ENCODE results near the gene RNF103. TPM values are rescaled to one million over a fixed set of nuclear protein-coding genes. Genes with fewer than 3 reads are reported as not detected.

Gene RNF103
- total RNA-seq, 1 experiment from 2014 or later = 12.4 TPM

DNA sequence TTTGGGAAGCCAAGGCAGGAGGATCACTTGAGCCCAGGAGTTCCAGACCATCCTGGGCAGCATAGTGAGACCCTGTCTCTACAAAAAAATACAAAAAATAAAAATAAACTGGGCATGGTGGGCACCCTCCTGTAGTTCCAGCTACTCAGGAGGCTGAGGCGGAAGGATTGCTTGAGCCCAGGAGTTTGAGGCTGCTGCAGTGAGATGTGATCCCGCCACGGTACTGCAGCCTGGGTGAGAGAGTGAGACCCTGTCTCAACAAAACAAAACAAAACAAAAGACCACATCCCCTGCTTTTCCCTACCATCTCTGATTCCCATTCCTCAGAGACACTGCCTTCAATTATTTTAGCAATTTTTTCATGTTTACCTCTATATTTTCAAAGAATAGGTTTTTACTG lies 3.9 kb upstream of the RNF103 start:
- no TSS peak for BruUV-seq (replicated peaks)
- intact Hi-C loops (cut with micrococcal nuclease) = loop anchor here (10.0 kb wide), 1 partner anchor 403 kb away; no protein-coding TSS in a partner anchor
- POLR2A ChIA-PET = no interaction called here
- no peak for DNase-seq (ENCODE audit: unreplicated experiment)
- no peak overlapping the region for H3K27ac Mint-ChIP-seq (ENCODE audit: low read depth, unreplicated experiment)
- TF ChIP-seq, protein P1, sequence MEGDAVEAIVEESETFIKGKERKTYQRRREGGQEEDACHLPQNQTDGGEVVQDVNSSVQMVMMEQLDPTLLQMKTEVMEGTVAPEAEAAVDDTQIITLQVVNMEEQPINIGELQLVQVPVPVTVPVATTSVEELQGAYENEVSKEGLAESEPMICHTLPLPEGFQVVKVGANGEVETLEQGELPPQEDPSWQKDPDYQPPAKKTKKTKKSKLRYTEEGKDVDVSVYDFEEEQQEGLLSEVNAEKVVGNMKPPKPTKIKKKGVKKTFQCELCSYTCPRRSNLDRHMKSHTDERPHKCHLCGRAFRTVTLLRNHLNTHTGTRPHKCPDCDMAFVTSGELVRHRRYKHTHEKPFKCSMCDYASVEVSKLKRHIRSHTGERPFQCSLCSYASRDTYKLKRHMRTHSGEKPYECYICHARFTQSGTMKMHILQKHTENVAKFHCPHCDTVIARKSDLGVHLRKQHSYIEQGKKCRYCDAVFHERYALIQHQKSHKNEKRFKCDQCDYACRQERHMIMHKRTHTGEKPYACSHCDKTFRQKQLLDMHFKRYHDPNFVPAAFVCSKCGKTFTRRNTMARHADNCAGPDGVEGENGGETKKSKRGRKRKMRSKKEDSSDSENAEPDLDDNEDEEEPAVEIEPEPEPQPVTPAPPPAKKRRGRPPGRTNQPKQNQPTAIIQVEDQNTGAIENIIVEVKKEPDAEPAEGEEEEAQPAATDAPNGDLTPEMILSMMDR (IDR thresholded peaks at IDR 0.05; ENCODE audit: unreplicated experiment) = no peak
- H3K4me1 Mint-ChIP-seq (ENCODE audit: insufficient read depth, unreplicated experiment) = no peaks in the 10 kb centered on the region
- CTCF ChIA-PET = interaction anchor here (0.8 to 0.9 kb wide), 2 partner anchors 137 to 407 kb away, joined by 3 read pairs; no protein-coding TSS in a partner anchor
- no peaks in the 10 kb centered on the region for H3K9me3 Mint-ChIP-seq (ENCODE audit: unreplicated experiment)
- H3K36me3 Mint-ChIP-seq (ENCODE audit: insufficient read depth, unreplicated experiment) = peaks cover 6% of the 10 kb centered on the region
- H3K4me3 Mint-ChIP-seq (ENCODE audit: unreplicated experiment) = no peak overlapping the region
- no peaks in the 10 kb centered on the region for H3K27me3 Mint-ChIP-seq (ENCODE audit: insufficient read depth, unreplicated experiment)

DNA sequence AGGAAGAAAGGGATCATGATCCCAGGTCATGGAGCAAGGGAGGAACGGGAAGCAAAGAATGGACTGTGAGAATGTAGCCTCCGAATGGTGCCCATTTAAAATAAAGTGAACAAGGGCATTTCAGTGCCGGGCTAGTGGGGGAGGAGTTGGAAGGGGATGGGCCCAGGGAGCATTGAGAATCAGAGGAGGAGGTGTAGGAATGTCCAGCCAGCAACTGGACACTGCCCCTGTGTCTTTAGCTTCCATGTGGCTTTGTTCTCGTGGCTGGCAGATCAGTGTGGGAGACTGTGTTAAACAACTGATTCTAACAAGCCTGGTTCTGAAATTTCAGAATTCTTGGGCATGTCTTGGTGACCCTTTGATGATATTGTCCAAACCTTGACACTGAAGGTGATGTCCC lies 1.4 kb upstream of the RNF103 start:
- TF ChIP-seq, protein P1 (IDR thresholded peaks at IDR 0.05; ENCODE audit: unreplicated experiment) = no peak
- Mint-ChIP-seq H3K36me3 (ENCODE audit: insufficient read depth, unreplicated experiment) (peaks cover 10% of the 10 kb centered on the region), H3K9me3 (ENCODE audit: unreplicated experiment) (no peaks in the 10 kb centered on the region), H3K27ac (ENCODE audit: low read depth, unreplicated experiment) (peak overlapping the region; percentile 98), H3K4me1 (ENCODE audit: insufficient read depth, unreplicated experiment) (peaks cover 4% of the 10 kb centered on the region), H3K27me3 (ENCODE audit: insufficient read depth, unreplicated experiment) (no peaks in the 10 kb centered on the region), H3K4me3 (ENCODE audit: unreplicated experiment) (no peak overlapping the region)
- CTCF ChIA-PET = no interaction called here
- intact Hi-C loops (cut with micrococcal nuclease) = loop anchor here (10.0 kb wide), 1 partner anchor 400 kb away; no protein-coding TSS in a partner anchor
- BruUV-seq (replicated peaks) = no TSS peak
- no peak for DNase-seq (ENCODE audit: unreplicated experiment)
- POLR2A ChIA-PET = no interaction called here

DNA sequence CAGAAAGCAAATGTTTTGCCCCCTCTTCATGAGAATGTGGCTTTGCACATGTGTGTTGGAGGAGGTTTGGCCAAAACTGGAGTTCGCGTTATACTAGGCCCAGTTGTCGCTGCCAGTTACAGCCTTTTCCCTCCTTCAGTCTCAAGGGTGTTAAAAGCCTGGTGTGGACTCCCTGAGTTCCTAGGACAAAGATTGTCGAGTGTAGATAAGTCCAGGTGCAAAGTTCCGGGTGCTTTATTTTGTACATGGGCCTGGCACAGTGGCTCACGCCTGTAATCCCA lies 542 bp upstream of the RNF103 start:
- DNase-seq (ENCODE audit: unreplicated experiment) = no peak
- CTCF ChIA-PET = no interaction called here
- peak overlapping the region; percentile 98 for H3K27ac Mint-ChIP-seq (ENCODE audit: low read depth, unreplicated experiment)
- intact Hi-C loops (cut with micrococcal nuclease) = loop anchor here (5.0 to 10.0 kb wide), 4 partner anchors 127 to 399 kb away; partner anchors contain the start of gene KDM3A
- no peaks in the 10 kb centered on the region for H3K27me3 Mint-ChIP-seq (ENCODE audit: insufficient read depth, unreplicated experiment)
- POLR2A ChIA-PET = no interaction called here
- TF ChIP-seq, protein P1 (IDR thresholded peaks at IDR 0.05; ENCODE audit: unreplicated experiment) = no peak
- TSS peak; percentile 97 for BruUV-seq (replicated peaks)
- H3K4me1 Mint-ChIP-seq (ENCODE audit: insufficient read depth, unreplicated experiment) = peaks cover 6% of the 10 kb centered on the region
- H3K9me3 Mint-ChIP-seq (ENCODE audit: unreplicated experiment) = no peaks in the 10 kb centered on the region
- H3K36me3 Mint-ChIP-seq (ENCODE audit: insufficient read depth, unreplicated experiment) = peaks cover 19% of the 10 kb centered on the region
- H3K4me3 Mint-ChIP-seq (ENCODE audit: unreplicated experiment) = peak overlapping the region; percentile 95

DNA sequence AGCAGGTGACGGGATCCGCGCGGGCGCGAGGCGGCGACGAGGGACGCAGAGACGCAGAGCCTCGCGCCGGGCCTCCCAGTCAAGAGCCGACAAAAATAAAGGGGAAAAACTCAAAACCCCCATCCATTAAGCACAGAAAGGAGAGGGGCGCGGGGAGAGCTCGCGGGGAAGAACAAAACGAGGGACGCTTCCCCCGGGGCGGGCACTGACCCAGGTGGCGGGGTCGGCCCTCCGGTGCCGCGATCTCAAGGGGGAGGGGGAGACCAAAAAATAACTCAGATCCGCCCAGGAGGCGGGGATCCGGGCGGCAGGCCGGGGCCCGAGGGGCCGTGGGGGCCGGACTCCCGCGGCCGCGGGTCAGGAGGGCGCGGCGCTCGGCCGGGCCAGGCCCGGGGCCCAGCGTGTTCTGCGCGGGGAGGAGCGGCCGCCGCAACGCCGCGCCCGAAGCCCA lies 597 bp downstream of the RNF103 start:
- intact Hi-C loops (cut with micrococcal nuclease) = loop anchor here (2.0 to 10.0 kb wide), 5 partner anchors 60 to 398 kb away; partner anchors contain the start of genes CHMP3 and KDM3A
- peaks cover 6% of the 10 kb centered on the region for H3K4me1 Mint-ChIP-seq (ENCODE audit: insufficient read depth, unreplicated experiment)
- ChIA-PET CTCF (interaction anchor here (0.7 to 1.6 kb wide), 5 partner anchors 42 to 1748 kb away, joined by 3 to 7 read pairs (median 3); no protein-coding TSS in a partner anchor), POLR2A (interaction anchor here (0.9 to 5.7 kb wide), 21 partner anchors 12 to 517 kb away, joined by 3 to 80 read pairs (median 6); partner anchors contain the start of genes CHMP3, IMMT, KDM3A and MRPL35)
- BruUV-seq (replicated peaks) = no TSS peak
- peak overlapping the region; percentile 95 for H3K4me3 Mint-ChIP-seq (ENCODE audit: unreplicated experiment)
- H3K27me3 Mint-ChIP-seq (ENCODE audit: insufficient read depth, unreplicated experiment) = no peaks in the 10 kb centered on the region
- no peaks in the 10 kb centered on the region for H3K9me3 Mint-ChIP-seq (ENCODE audit: unreplicated experiment)
- peak overlapping the region; percentile 98 for H3K27ac Mint-ChIP-seq (ENCODE audit: low read depth, unreplicated experiment)
- DNase-seq (ENCODE audit: unreplicated experiment) = no peak
- peaks cover 30% of the 10 kb centered on the region for H3K36me3 Mint-ChIP-seq (ENCODE audit: insufficient read depth, unreplicated experiment)
- TF ChIP-seq, protein P1 (IDR thresholded peaks at IDR 0.05; ENCODE audit: unreplicated experiment) = no peak
